Nephron (organoid): Measurements from ENCODE around the gene ELOF1.
"Not testable (repeated sequence)": the region's sequence is repeated elsewhere in the genome, so short reads cannot be mapped to it uniquely, and the experiment has no call there.

Experiments used
- H3K27ac Mint-ChIP-seq, 3 experiments: 2 replicates each; pipeline ENCODE4 v1.8.0; 2020; ENCODE audit warnings: mixed read lengths in 3 of 3, mild to moderate bottlenecking in 2 of 3, moderate library complexity in 1 of 3
- H3K27me3 Mint-ChIP-seq: 2 replicates; pipeline ENCODE4 v1.8.0; 2021; ENCODE audit warnings: low read depth, mild to moderate bottlenecking, moderate library complexity, mixed read lengths
- H3K36me3 Mint-ChIP-seq: 2 replicates; pipeline ENCODE4 v1.8.0; 2020; ENCODE audit warnings: low read depth, mixed read lengths
- H3K4me1 Mint-ChIP-seq: 2 replicates; pipeline ENCODE4 v1.8.0; 2020; ENCODE audit warnings: mixed read lengths
- H3K4me3 Mint-ChIP-seq, 3 experiments: 2 replicates each; pipeline ENCODE4 v1.8.0; 2020; ENCODE audit warnings: mild to moderate bottlenecking in 3 of 3, mixed read lengths in 3 of 3, moderate library complexity in 2 of 3
- H3K9me3 Mint-ChIP-seq: 2 replicates; pipeline ENCODE4 v1.8.0; 2020; ENCODE audit warnings: mixed read lengths
- CTCF ChIP-seq, 3 experiments: fragments of 200-600 bp; sonication (generic); IDR thresholded peaks; one replicate each; pipeline ENCODE4 v1.5.0; 2021; ENCODE audit warnings: antibody characterized with exemption in 3 of 3; ENCODE audit not compliant: unreplicated experiment in 3 of 3

ELOF1 gene

GRCh38 chr19:11558881-11559828 lies at the start of gene ELOF1:
Gene ELOF1, minus strand, starts transcription at chr19:11559230. Its CDS starts 4,883 bp downstream, at chr19:11554347.
- H3K4me1 Mint-ChIP-seq: peaks cover 27% of the 10 kb centered on the region
- H3K4me3 Mint-ChIP-seq: peak within 1 kb of the TSS; percentile 92 to 98 (median 98)
- TF ChIP-seq CTCF (IDR thresholded peaks at IDR 0.05; ENCODE audit: unreplicated experiment in 3 of 3): peak in 1 of 3 experiments; percentile 14
- peak within 1 kb of the TSS; percentile 59 to 91 (median 89) for H3K27ac Mint-ChIP-seq
- H3K27me3 Mint-ChIP-seq: no peaks in the 10 kb centered on the region
- H3K9me3 Mint-ChIP-seq: no peaks in the 10 kb centered on the region
- H3K36me3 Mint-ChIP-seq: peaks cover 12% of the 10 kb centered on the region

- no peak overlapping the region for H3K4me3 Mint-ChIP-seq
- TF ChIP-seq CTCF (IDR thresholded peaks at IDR 0.05; ENCODE audit: unreplicated experiment in 3 of 3): no peak
- no peak overlapping the region for H3K27ac Mint-ChIP-seq
- H3K4me1 Mint-ChIP-seq: no peaks in the 10 kb centered on the region
- H3K27me3 Mint-ChIP-seq: peaks cover 4% of the 10 kb centered on the region
- peaks cover 82% of the 10 kb centered on the region for H3K9me3 Mint-ChIP-seq
- H3K36me3 Mint-ChIP-seq: peaks cover 98% of the 10 kb centered on the region
These were observed 47.5 kb upstream of the ELOF1 start for GRCh38 chr19:11606484-11606883.

GRCh38 chr19:11599704-11600103 lies 40.7 kb upstream of the ELOF1 start:
- Mint-ChIP-seq H3K36me3 (peaks cover 75% of the 10 kb centered on the region), H3K4me1 (peaks cover 11% of the 10 kb centered on the region), H3K4me3 (peak overlapping the region in 2 of 3 experiments; percentile 96 to 97), H3K9me3 (peaks cover 49% of the 10 kb centered on the region)
- H3K27ac Mint-ChIP-seq, H3K27me3 Mint-ChIP-seq: not testable (repeated sequence)

GRCh38 chr19:11598746-11599145 lies 39.7 kb upstream of the ELOF1 start:
- Mint-ChIP-seq H3K36me3 (peaks cover 65% of the 10 kb centered on the region), H3K27me3 (no peaks in the 10 kb centered on the region), H3K4me1 (peaks cover 11% of the 10 kb centered on the region), H3K4me3 (peak overlapping the region; percentile 96 to 100 (median 97)), H3K9me3 (peaks cover 40% of the 10 kb centered on the region), H3K27ac (peak overlapping the region; percentile 64 to 99 (median 92))
- no peak for TF ChIP-seq CTCF (IDR thresholded peaks at IDR 0.05; ENCODE audit: unreplicated experiment in 3 of 3)

GRCh38 chr19:11598103-11598483 lies 39.1 kb upstream of the ELOF1 start:
- Mint-ChIP-seq H3K36me3 (peaks cover 58% of the 10 kb centered on the region), H3K4me1 (peaks cover 11% of the 10 kb centered on the region), H3K27me3 (no peaks in the 10 kb centered on the region), H3K9me3 (peaks cover 35% of the 10 kb centered on the region), H3K27ac (peak overlapping the region; percentile 92 to 99 (median 95)), H3K4me3 (peak overlapping the region; percentile 96 to 100 (median 97))
- TF ChIP-seq CTCF (IDR thresholded peaks at IDR 0.05; ENCODE audit: unreplicated experiment in 3 of 3): no peak

- H3K36me3 Mint-ChIP-seq: peaks cover 52% of the 10 kb centered on the region
- TF ChIP-seq CTCF (IDR thresholded peaks at IDR 0.05; ENCODE audit: unreplicated experiment in 3 of 3): peak in 2 of 3 experiments; percentile 11 to 26
- peaks cover 11% of the 10 kb centered on the region for H3K4me1 Mint-ChIP-seq
- H3K27ac Mint-ChIP-seq: peak within 1 kb of the TSS; percentile 92 to 99 (median 98)
- H3K27me3 Mint-ChIP-seq: no peaks in the 10 kb centered on the region
- peaks cover 28% of the 10 kb centered on the region for H3K9me3 Mint-ChIP-seq
- peak within 1 kb of the TSS; percentile 96 to 100 (median 97) for H3K4me3 Mint-ChIP-seq
These were observed 38.4 kb upstream of the ELOF1 start, which contains the start of gene ZNF627 for GRCh38 chr19:11597202-11598102. Gene ZNF627, plus strand, starts transcription at chr19:11597483. Its CDS starts 145 bp downstream, at chr19:11597628.
